Mesendoderm (in vitro differentiated cells): ENCODE measurements around the gene TBCD.
A peak's percentile ranks its signal among the peaks of the same experiment; 100 is the strongest.

Source experiments
- DNase-seq: peaks from one replicate; pipeline ENCODE4 v3.0.0; 2013
- H2AK5ac ChIP-seq: 2 replicates; pipeline ENCODE4 v1.6.1; 2013; ENCODE audit warnings: low read length, inconsistent platforms
- H2BK120ac ChIP-seq: 2 replicates; pipeline ENCODE4 v1.6.1; 2013; ENCODE audit warnings: low read depth, mild to moderate bottlenecking, low read length, moderate library complexity, mixed read lengths
- H2BK15ac ChIP-seq: replicated peaks from 2 replicates; pipeline ENCODE4 v1.6.1; 2013; ENCODE audit warnings: low read depth, mild to moderate bottlenecking, moderate library complexity
- H2BK5ac ChIP-seq: 2 replicates; pipeline ENCODE4 v1.6.1; 2013; ENCODE audit warnings: low read length, inconsistent platforms
- H3K18ac ChIP-seq: 2 replicates; pipeline ENCODE4 v1.6.1; 2013; ENCODE audit warnings: mild to moderate bottlenecking, low read length, mixed read lengths
- H3K23ac ChIP-seq: one replicate; pipeline ENCODE4 v1.6.1; 2013; ENCODE audit warnings: low read length
- H3K27ac ChIP-seq: 2 replicates; pipeline ENCODE4 v1.5.1; 2013; ENCODE audit warnings: low read depth, mild to moderate bottlenecking, inconsistent platforms, low read length, moderate library complexity
- H3K27me3 ChIP-seq: 2 replicates; pipeline ENCODE4 v1.6.1; 2013; ENCODE audit warnings: low read length, control low read depth, mild to moderate bottlenecking, inconsistent platforms; ENCODE audit not compliant: insufficient read depth, poor library complexity
- H3K36me3 ChIP-seq: 2 replicates; pipeline ENCODE4 v1.6.1; 2013; ENCODE audit warnings: low read length, inconsistent platforms; ENCODE audit not compliant: control insufficient read depth, insufficient read depth
- H3K4ac ChIP-seq: one replicate; pipeline ENCODE4 v1.6.1; 2013; ENCODE audit warnings: low read depth, mild to moderate bottlenecking, low read length, moderate library complexity
- H3K4me1 ChIP-seq: 2 replicates; pipeline ENCODE4 v1.6.1; 2013; ENCODE audit warnings: low read depth, low read length, inconsistent platforms; ENCODE audit not compliant: control insufficient read depth
- H3K4me2 ChIP-seq: 2 replicates; pipeline ENCODE4 v1.6.1; 2013; ENCODE audit warnings: low read length
- H3K4me3 ChIP-seq: 2 replicates; pipeline ENCODE4 v1.5.1; 2013; ENCODE audit warnings: mild to moderate bottlenecking, low read length
- H3K56ac ChIP-seq: one replicate; pipeline ENCODE4 v1.6.1; 2013; ENCODE audit warnings: low read length
- H3K79me1 ChIP-seq: 2 replicates; pipeline ENCODE4 v1.6.1; 2013; ENCODE audit warnings: low read length, inconsistent platforms
- H3K79me2 ChIP-seq: 2 replicates; pipeline ENCODE4 v1.6.1; 2013; ENCODE audit warnings: mild to moderate bottlenecking, low read length; ENCODE audit not compliant: control insufficient read depth, insufficient read depth
- H3K9ac ChIP-seq: 2 replicates; pipeline ENCODE4 v1.6.1; 2013; ENCODE audit warnings: low read length, inconsistent platforms
- H4K5ac ChIP-seq: one replicate; pipeline ENCODE4 v1.6.1; 2013; ENCODE audit warnings: low read length
- H4K8ac ChIP-seq: one replicate; pipeline ENCODE4 v1.6.1; 2013; ENCODE audit warnings: low read depth, mild to moderate bottlenecking, control low read depth, low read length, moderate library complexity
- WGBS: extraction: QIAGEN DNeasy Blood & Tissue Kit; methylation state at CpG from one replicate; pipeline ENCODE4 v1.1.7; 2013; ENCODE audit warnings: low lambda C conversion rate, missing lambda C conversion rate; ENCODE audit not compliant: insufficient coverage; ENCODE audit errors: extremely low coverage; 5-methylcytosine and 5-hydroxymethylcytosine counted together

Gene TBCD

GRCh38 chr17:82959990-82960418 lies 208.1 kb downstream of the TBCD start:
- Histone ChIP-seq H4K8ac (no peak overlapping the region), H3K4me3 (no peak overlapping the region), H3K4me2 (no peak overlapping the region), H2BK15ac (no peak overlapping the region), H3K79me1 (no peaks in the 10 kb centered on the region), H3K9ac (no peak overlapping the region), H3K4ac (no peak overlapping the region), H4K5ac (no peak overlapping the region), H2BK5ac (no peak overlapping the region), H2BK120ac (no peak overlapping the region), H3K18ac (no peak overlapping the region), H3K27me3 (no peaks in the 10 kb centered on the region), H3K79me2 (no peaks in the 10 kb centered on the region), H3K27ac (no peak overlapping the region), H2AK5ac (no peak overlapping the region), H3K23ac (no peak overlapping the region), H3K56ac (no peak overlapping the region), H3K4me1 (no peaks in the 10 kb centered on the region), H3K36me3 (no peaks in the 10 kb centered on the region)
- WGBS: no CpG with 5 or more reads among the region's 23 CpGs
- DNase-seq: no peak

- Histone ChIP-seq H3K79me2 (no peaks in the 10 kb centered on the region), H2BK120ac (no peak overlapping the region), H3K27ac (no peak overlapping the region), H3K4me1 (no peaks in the 10 kb centered on the region), H3K4ac (no peak overlapping the region), H2BK5ac (no peak overlapping the region), H3K79me1 (no peaks in the 10 kb centered on the region), H3K9ac (no peak overlapping the region), H4K8ac (no peak overlapping the region), H2AK5ac (no peak overlapping the region), H3K4me2 (no peak overlapping the region), H3K4me3 (no peak overlapping the region), H3K56ac (no peak overlapping the region), H4K5ac (no peak overlapping the region), H3K18ac (no peak overlapping the region), H3K36me3 (no peaks in the 10 kb centered on the region), H3K23ac (no peak overlapping the region), H3K27me3 (no peaks in the 10 kb centered on the region), H2BK15ac (no peak overlapping the region)
- DNase-seq: no peak
- WGBS: no CpG with 5 or more reads among the region's 67 CpGs
Measured at GRCh38 chr17:82960419-82961271, 208.8 kb downstream of the TBCD start.

GRCh38 chr17:82961366-82962162 lies 209.7 kb downstream of the TBCD start:
- H3K27me3 ChIP-seq: no peaks in the 10 kb centered on the region
- no peak for DNase-seq
- no CpG with 5 or more reads among the region's 19 CpGs for WGBS
- H3K9ac ChIP-seq: no peak overlapping the region
- no peak overlapping the region for H3K27ac ChIP-seq
- H2BK5ac ChIP-seq: no peak overlapping the region
- no peak overlapping the region for H3K23ac ChIP-seq
- H2AK5ac ChIP-seq: no peak overlapping the region
- no peak overlapping the region for H3K56ac ChIP-seq
- H3K18ac ChIP-seq: no peak overlapping the region
- no peak overlapping the region for H3K4ac ChIP-seq
- H3K79me2 ChIP-seq: no peaks in the 10 kb centered on the region
- no peaks in the 10 kb centered on the region for H3K36me3 ChIP-seq
- no peak overlapping the region for H3K4me2 ChIP-seq
- H3K79me1 ChIP-seq: no peaks in the 10 kb centered on the region
- no peak overlapping the region for H2BK15ac ChIP-seq
- no peak overlapping the region for H4K8ac ChIP-seq
- no peak overlapping the region for H2BK120ac ChIP-seq
- no peak overlapping the region for H4K5ac ChIP-seq
- no peaks in the 10 kb centered on the region for H3K4me1 ChIP-seq
- no peak overlapping the region for H3K4me3 ChIP-seq

- WGBS: no CpG with 5 or more reads among the region's 21 CpGs
- Histone ChIP-seq H3K4me3 (no peak overlapping the region), H2BK15ac (no peak overlapping the region), H3K27ac (no peak overlapping the region), H3K4me1 (no peaks in the 10 kb centered on the region), H3K4ac (no peak overlapping the region), H3K79me2 (no peaks in the 10 kb centered on the region), H3K4me2 (no peak overlapping the region), H3K18ac (no peak overlapping the region), H3K27me3 (no peaks in the 10 kb centered on the region), H3K9ac (no peak overlapping the region), H2BK5ac (no peak overlapping the region), H4K5ac (no peak overlapping the region), H3K56ac (no peak overlapping the region), H3K79me1 (no peaks in the 10 kb centered on the region), H3K23ac (no peak overlapping the region), H3K36me3 (no peaks in the 10 kb centered on the region), H2BK120ac (no peak overlapping the region), H4K8ac (no peak overlapping the region), H2AK5ac (no peak overlapping the region)
- DNase-seq: no peak
Measured at GRCh38 chr17:82962163-82962720, 210.4 kb downstream of the TBCD start.

- no peak overlapping the region for H3K18ac ChIP-seq
- no peak overlapping the region for H2AK5ac ChIP-seq
- H4K8ac ChIP-seq: no peak overlapping the region
- H3K79me1 ChIP-seq: no peaks in the 10 kb centered on the region
- H2BK120ac ChIP-seq: no peak overlapping the region
- peak overlapping the region; percentile 30 for H3K56ac ChIP-seq
- no peak overlapping the region for H2BK5ac ChIP-seq
- H2BK15ac ChIP-seq: no peak overlapping the region
- H3K23ac ChIP-seq: no peak overlapping the region
- no peaks in the 10 kb centered on the region for H3K79me2 ChIP-seq
- no peaks in the 10 kb centered on the region for H3K36me3 ChIP-seq
- peak overlapping the region; percentile 29 for H3K4me2 ChIP-seq
- H3K9ac ChIP-seq: peak overlapping the region; percentile 51
- peak; percentile 95 for DNase-seq
- WGBS: no CpG with 5 or more reads among the region's 25 CpGs
- no peaks in the 10 kb centered on the region for H3K4me1 ChIP-seq
- H3K4ac ChIP-seq: no peak overlapping the region
- H3K27me3 ChIP-seq: no peaks in the 10 kb centered on the region
- H3K27ac ChIP-seq: no peak overlapping the region
- no peak overlapping the region for H4K5ac ChIP-seq
- H3K4me3 ChIP-seq: no peak overlapping the region
Measured at GRCh38 chr17:82963104-82963950, 211.5 kb downstream of the TBCD start.
